ENCODE data around the gene MAML3. TPM values are rescaled to one million over a fixed set of nuclear protein-coding genes. Genes with fewer than 3 reads are reported as not detected.

Gene MAML3
- total RNA-seq, 1 donor from 2014 or later: 59.4 TPM

DNA sequence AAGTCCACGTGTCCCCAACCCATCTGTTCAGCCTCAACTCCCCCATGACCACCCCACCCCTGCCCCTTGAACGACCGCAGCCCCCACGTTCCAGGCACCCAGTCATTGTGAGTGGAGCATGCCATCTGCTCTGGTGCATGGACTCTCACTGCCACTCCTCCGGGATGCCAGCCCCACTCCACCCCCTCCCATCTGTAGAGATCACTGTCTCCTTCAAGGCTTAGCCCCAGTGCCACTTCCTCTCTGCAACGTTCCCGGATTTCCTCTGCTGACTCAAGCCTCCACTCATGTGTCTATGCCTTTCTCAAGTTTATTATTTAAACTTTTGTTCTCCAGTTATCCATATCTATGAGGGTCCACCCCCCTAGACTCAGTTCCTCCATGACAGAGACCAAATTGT, 54.0 kb downstream of the MAML3 start:
- DNase-seq: peak; percentile 22
- Mint-ChIP-seq H3K4me1 (ENCODE audit: low read depth, unreplicated experiment) (peaks cover 41% of the 10 kb centered on the region), H3K4me3 (ENCODE audit: unreplicated experiment) (peak overlapping the region; percentile 35), H3K9me3 (ENCODE audit: unreplicated experiment) (peaks cover 4% of the 10 kb centered on the region), H3K27me3 (ENCODE audit: unreplicated experiment) (peaks cover 1% of the 10 kb centered on the region), H3K36me3 (ENCODE audit: unreplicated experiment) (no peaks in the 10 kb centered on the region), H3K27ac (ENCODE audit: unreplicated experiment) (peak overlapping the region; percentile 49)
- TF ChIP-seq, protein P1, sequence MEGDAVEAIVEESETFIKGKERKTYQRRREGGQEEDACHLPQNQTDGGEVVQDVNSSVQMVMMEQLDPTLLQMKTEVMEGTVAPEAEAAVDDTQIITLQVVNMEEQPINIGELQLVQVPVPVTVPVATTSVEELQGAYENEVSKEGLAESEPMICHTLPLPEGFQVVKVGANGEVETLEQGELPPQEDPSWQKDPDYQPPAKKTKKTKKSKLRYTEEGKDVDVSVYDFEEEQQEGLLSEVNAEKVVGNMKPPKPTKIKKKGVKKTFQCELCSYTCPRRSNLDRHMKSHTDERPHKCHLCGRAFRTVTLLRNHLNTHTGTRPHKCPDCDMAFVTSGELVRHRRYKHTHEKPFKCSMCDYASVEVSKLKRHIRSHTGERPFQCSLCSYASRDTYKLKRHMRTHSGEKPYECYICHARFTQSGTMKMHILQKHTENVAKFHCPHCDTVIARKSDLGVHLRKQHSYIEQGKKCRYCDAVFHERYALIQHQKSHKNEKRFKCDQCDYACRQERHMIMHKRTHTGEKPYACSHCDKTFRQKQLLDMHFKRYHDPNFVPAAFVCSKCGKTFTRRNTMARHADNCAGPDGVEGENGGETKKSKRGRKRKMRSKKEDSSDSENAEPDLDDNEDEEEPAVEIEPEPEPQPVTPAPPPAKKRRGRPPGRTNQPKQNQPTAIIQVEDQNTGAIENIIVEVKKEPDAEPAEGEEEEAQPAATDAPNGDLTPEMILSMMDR (IDR thresholded peaks at IDR 0.05; ENCODE audit: partially characterized antibody, unreplicated experiment): no peak

DNA sequence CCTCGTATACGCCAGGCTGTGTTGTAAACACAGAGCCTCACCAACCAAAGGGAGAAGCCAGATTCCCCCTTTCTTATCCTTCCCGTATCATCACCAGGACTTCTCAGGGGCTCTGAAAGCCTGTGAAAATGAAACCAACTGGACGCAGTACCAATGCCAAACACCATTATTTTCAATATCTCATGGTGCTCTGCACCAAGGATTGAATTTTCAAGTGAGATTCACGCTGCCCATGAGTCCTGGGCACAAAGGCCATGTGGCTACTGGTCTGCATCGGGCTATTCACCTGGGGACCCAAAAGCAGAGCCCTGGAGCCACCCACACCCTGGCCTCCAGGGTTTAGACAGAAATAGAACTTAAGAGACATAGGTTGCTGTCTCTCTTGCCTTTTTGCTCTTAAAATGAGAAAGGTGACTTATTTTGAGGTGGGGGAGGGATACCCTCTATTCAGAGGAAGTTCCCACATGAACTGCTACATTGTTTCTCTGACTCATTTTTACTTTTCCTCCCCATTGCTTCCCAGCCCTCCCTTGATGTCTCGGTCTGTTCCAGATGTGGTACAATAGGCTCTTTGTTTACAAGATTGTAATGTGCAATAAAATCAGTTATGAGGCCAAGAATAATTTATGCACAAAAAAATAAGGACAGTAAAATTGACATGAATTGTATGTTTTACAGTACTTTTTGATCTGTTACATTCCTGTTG, 55.4 kb downstream of the MAML3 start:
- H3K27ac Mint-ChIP-seq (ENCODE audit: unreplicated experiment): no peak overlapping the region
- peaks cover 8% of the 10 kb centered on the region for H3K27me3 Mint-ChIP-seq (ENCODE audit: unreplicated experiment)
- TF ChIP-seq, protein P1 (IDR thresholded peaks at IDR 0.05; ENCODE audit: partially characterized antibody, unreplicated experiment): no peak
- no peak overlapping the region for H3K4me3 Mint-ChIP-seq (ENCODE audit: unreplicated experiment)
- no peak for DNase-seq
- peaks cover 9% of the 10 kb centered on the region for H3K9me3 Mint-ChIP-seq (ENCODE audit: unreplicated experiment)
- H3K4me1 Mint-ChIP-seq (ENCODE audit: low read depth, unreplicated experiment): peaks cover 55% of the 10 kb centered on the region
- H3K36me3 Mint-ChIP-seq (ENCODE audit: unreplicated experiment): no peaks in the 10 kb centered on the region

DNA sequence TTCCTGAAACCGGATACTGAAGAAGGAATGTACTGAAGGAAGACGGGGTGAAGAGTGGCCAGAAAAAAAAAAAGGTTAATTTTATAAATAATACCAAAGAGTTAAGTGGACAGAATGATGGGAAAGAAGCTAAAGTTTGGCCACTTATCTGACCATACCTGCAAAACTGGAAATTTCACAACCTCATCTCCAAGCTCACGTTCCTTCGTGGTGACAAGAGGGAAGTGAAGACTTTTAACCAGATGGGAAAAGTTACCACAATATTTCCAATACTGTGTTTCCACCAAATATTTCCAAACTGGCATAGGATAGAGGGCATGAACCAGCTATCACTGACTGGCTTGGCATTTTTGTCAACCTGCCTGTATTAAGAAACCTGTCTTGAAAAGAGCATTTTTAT, 56.4 kb downstream of the MAML3 start:
- no peaks in the 10 kb centered on the region for H3K36me3 Mint-ChIP-seq (ENCODE audit: unreplicated experiment)
- H3K27me3 Mint-ChIP-seq (ENCODE audit: unreplicated experiment): peaks cover 10% of the 10 kb centered on the region
- H3K27ac Mint-ChIP-seq (ENCODE audit: unreplicated experiment): no peak overlapping the region
- H3K4me1 Mint-ChIP-seq (ENCODE audit: low read depth, unreplicated experiment): peaks cover 61% of the 10 kb centered on the region
- TF ChIP-seq, protein P1 (IDR thresholded peaks at IDR 0.05; ENCODE audit: partially characterized antibody, unreplicated experiment): no peak
- H3K4me3 Mint-ChIP-seq (ENCODE audit: unreplicated experiment): no peak overlapping the region
- DNase-seq: no peak
- H3K9me3 Mint-ChIP-seq (ENCODE audit: unreplicated experiment): peaks cover 12% of the 10 kb centered on the region

DNA sequence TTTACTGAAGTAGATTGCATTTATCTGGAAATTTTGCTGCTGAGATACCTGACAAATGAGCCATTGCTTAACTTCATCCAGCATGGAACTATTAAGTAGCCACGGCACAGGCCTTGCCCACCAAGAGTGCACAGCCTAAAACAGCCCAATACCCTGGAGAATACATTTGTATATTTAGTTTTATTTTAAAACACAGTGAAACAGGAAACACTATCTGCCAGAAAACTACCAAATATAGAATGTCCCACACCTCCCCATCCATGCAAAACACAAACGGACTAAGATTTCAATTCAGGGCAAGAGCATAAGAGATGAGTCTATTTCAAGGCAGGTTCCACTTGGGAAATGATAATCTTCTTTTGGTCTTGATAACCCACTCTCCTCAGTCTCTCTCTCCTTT, 57.1 kb downstream of the MAML3 start:
- TF ChIP-seq, protein P1 (IDR thresholded peaks at IDR 0.05; ENCODE audit: partially characterized antibody, unreplicated experiment): no peak
- H3K9me3 Mint-ChIP-seq (ENCODE audit: unreplicated experiment): peaks cover 15% of the 10 kb centered on the region
- H3K27ac Mint-ChIP-seq (ENCODE audit: unreplicated experiment): no peak overlapping the region
- no peak overlapping the region for H3K4me3 Mint-ChIP-seq (ENCODE audit: unreplicated experiment)
- peaks cover 12% of the 10 kb centered on the region for H3K27me3 Mint-ChIP-seq (ENCODE audit: unreplicated experiment)
- H3K4me1 Mint-ChIP-seq (ENCODE audit: low read depth, unreplicated experiment): peaks cover 67% of the 10 kb centered on the region
- no peak for DNase-seq
- no peaks in the 10 kb centered on the region for H3K36me3 Mint-ChIP-seq (ENCODE audit: unreplicated experiment)

DNA sequence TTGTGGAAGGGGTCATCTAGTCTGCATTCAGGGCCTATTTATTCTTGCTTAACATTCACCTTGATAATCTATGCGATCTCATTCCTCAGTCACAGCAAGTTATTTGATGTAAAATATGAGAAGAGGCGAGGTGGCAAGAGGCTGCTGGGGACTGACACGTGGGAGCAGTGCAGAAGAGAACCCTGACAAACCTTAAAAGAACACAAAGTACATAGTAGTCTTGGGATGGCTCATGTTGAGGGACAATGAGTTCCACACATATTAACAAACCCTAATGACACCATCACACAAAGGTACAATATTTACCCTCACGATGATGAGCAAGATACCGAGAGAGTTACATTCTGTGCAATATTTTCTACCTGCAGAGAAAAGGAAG, 57.5 kb downstream of the MAML3 start:
- H3K27ac Mint-ChIP-seq (ENCODE audit: unreplicated experiment): no peak overlapping the region
- H3K4me1 Mint-ChIP-seq (ENCODE audit: low read depth, unreplicated experiment): peaks cover 71% of the 10 kb centered on the region
- peaks cover 12% of the 10 kb centered on the region for H3K27me3 Mint-ChIP-seq (ENCODE audit: unreplicated experiment)
- H3K4me3 Mint-ChIP-seq (ENCODE audit: unreplicated experiment): no peak overlapping the region
- H3K36me3 Mint-ChIP-seq (ENCODE audit: unreplicated experiment): no peaks in the 10 kb centered on the region
- TF ChIP-seq, protein P1 (IDR thresholded peaks at IDR 0.05; ENCODE audit: partially characterized antibody, unreplicated experiment): no peak
- H3K9me3 Mint-ChIP-seq (ENCODE audit: unreplicated experiment): peaks cover 15% of the 10 kb centered on the region
- DNase-seq: no peak
